ENCODE measurements around the gene ERICH6.

Gene ERICH6

GRCh38 chr3:150613709-150614480, 89.8 kb downstream of the ERICH6 start:
- no peak for DNase-seq (ENCODE audit: low spot score)

- DNase-seq (ENCODE audit: low spot score), result no peak
These were observed 90.7 kb downstream of the ERICH6 start for GRCh38 chr3:150613034-150613433.

GRCh38 chr3:150612494-150612893, 91.2 kb downstream of the ERICH6 start:
- no peak for DNase-seq (ENCODE audit: low spot score)

- no peak for DNase-seq (ENCODE audit: low spot score)
These were observed 92.1 kb downstream of the ERICH6 start for GRCh38 chr3:150611666-150612065.

GRCh38 chr3:150610785-150611184, 92.9 kb downstream of the ERICH6 start:
- DNase-seq (ENCODE audit: low spot score), result no peak

- no peak for DNase-seq (ENCODE audit: low spot score)
These were observed 93.7 kb downstream of the ERICH6 start for GRCh38 chr3:150609988-150610387.
